ENCODE results near the gene ADD1.

DNA sequence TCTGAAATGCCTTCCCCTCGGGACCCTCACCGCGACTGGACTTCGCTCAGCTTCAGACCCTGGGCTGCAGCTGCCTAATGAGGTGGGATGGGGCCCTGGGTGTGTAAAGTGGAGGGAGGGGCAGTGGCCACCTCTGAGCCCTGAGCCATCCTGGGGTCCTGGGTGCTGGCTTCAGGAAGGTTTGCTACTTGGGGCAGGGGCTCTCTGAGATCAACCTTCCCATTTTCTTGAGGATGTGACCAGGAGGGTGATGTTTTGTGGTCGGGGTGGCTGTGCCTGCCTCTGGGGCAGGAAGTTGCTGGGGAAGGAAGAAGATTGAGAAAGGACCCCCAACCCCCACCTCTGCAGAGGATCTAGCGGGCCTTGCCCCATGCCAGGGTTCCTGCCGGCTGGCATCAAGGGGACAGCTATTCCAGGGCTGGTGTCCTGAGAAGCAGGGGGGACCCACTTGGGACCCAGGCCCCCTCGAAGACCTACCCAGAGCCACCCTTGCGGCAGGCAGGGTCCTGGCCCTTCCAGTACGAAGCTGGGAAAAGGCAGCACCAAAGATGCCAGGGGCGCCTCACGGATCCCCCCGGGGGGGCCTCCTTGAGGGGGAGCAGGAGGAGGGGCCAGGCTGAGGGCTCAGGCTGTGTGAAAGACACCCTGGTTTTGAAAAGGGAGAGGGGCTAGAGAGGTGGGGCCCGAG is 44.3 kb upstream of the ADD1 start:
- TF ChIP-seq, protein P1, sequence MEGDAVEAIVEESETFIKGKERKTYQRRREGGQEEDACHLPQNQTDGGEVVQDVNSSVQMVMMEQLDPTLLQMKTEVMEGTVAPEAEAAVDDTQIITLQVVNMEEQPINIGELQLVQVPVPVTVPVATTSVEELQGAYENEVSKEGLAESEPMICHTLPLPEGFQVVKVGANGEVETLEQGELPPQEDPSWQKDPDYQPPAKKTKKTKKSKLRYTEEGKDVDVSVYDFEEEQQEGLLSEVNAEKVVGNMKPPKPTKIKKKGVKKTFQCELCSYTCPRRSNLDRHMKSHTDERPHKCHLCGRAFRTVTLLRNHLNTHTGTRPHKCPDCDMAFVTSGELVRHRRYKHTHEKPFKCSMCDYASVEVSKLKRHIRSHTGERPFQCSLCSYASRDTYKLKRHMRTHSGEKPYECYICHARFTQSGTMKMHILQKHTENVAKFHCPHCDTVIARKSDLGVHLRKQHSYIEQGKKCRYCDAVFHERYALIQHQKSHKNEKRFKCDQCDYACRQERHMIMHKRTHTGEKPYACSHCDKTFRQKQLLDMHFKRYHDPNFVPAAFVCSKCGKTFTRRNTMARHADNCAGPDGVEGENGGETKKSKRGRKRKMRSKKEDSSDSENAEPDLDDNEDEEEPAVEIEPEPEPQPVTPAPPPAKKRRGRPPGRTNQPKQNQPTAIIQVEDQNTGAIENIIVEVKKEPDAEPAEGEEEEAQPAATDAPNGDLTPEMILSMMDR (IDR thresholded peaks at IDR 0.05), result no peak
- no peak for TF ChIP-seq EZH2 (IDR thresholded peaks at IDR 0.05; ENCODE audit: borderline replicate concordance, insufficient read depth, low read depth, low read length, poor library complexity, severe bottlenecking)
